Neural crest cell (in vitro differentiated cells): ENCODE results near the gene F2RL3. TPM values are rescaled to one million over a fixed set of nuclear protein-coding genes. Genes with fewer than 3 reads are reported as not detected.
A peak's percentile ranks its signal among the peaks of the same experiment; 100 is the strongest.

Experiments
- DNase-seq: peaks from one replicate; pipeline ENCODE4 v3.0.0; 2021; ENCODE audit warnings: low read depth, mixed read lengths, low spot score
- H3K27ac Mint-ChIP-seq: one replicate; pipeline ENCODE4 v1.8.0; 2021; ENCODE audit warnings: mild to moderate bottlenecking, mixed read lengths; ENCODE audit not compliant: unreplicated experiment
- H3K27me3 Mint-ChIP-seq: 2 replicates; pipeline ENCODE4 v1.8.0; 2021; ENCODE audit warnings: low read depth, mild to moderate bottlenecking, mixed read lengths
- H3K36me3 Mint-ChIP-seq: 2 replicates; pipeline ENCODE4 v1.8.0; 2021; ENCODE audit warnings: low read depth, mild to moderate bottlenecking, mixed read lengths
- H3K4me1 Mint-ChIP-seq: 2 replicates; pipeline ENCODE4 v1.8.0; 2021; ENCODE audit warnings: mixed read lengths
- H3K4me3 Mint-ChIP-seq: one replicate; pipeline ENCODE4 v1.8.0; 2021; ENCODE audit warnings: mild to moderate bottlenecking, mixed read lengths
- H3K9me3 Mint-ChIP-seq: 2 replicates; pipeline ENCODE4 v1.8.0; 2021; ENCODE audit warnings: mixed read lengths
- total RNA-seq: library from RNA; stranded (reverse); gene quantifications from 2 replicates; pipeline ENCODE4 v1.2.1, GENCODE V29; 2021
- TF ChIP-seq, protein P1 (sequence below): fragments of 200-600 bp; sonication (generic); conservative IDR thresholded peaks from 2 replicates; pipeline ENCODE4 v1.5.0; 2021; ENCODE audit warnings: antibody characterized with exemption, mild to moderate bottlenecking

Gene F2RL3
- total RNA-seq, 1 donor from 2014 or later = not detected

DNA sequence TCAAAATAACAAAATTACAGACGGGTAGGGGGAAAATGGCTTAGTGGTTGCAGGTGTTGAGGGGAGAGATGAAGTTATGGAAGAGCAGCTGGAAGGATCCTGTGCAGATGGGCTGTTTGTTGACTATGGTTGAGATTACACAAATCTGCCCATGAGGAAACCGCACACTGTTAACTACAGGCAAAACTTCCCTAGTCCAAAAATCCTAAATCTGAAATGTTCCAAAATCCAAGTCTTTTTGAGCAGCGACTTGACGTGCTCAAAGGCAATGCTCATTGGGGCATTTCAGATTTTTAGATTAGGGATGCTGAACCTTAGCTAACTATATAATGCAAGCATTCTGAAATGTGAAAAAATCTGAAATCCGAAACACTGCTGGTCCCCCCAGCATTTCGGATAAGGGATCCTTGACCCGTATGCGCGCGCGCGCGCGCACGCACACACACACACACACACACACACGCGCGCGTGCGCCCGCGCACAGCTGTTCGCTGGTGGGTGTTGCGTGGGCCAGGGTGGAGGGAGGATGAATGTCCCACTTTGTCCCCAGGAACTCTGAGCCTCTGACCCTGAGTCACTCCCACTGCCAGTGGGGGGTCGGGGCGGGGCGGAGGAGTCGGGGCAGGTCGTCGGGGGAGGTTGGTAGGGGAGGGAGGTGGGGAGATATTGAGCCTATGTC lies 6.8 kb downstream of the F2RL3 start:
- TF ChIP-seq, protein P1, sequence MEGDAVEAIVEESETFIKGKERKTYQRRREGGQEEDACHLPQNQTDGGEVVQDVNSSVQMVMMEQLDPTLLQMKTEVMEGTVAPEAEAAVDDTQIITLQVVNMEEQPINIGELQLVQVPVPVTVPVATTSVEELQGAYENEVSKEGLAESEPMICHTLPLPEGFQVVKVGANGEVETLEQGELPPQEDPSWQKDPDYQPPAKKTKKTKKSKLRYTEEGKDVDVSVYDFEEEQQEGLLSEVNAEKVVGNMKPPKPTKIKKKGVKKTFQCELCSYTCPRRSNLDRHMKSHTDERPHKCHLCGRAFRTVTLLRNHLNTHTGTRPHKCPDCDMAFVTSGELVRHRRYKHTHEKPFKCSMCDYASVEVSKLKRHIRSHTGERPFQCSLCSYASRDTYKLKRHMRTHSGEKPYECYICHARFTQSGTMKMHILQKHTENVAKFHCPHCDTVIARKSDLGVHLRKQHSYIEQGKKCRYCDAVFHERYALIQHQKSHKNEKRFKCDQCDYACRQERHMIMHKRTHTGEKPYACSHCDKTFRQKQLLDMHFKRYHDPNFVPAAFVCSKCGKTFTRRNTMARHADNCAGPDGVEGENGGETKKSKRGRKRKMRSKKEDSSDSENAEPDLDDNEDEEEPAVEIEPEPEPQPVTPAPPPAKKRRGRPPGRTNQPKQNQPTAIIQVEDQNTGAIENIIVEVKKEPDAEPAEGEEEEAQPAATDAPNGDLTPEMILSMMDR = no peak
- Mint-ChIP-seq H3K27me3 (peaks cover 35% of the 10 kb centered on the region), H3K4me1 (peaks cover 9% of the 10 kb centered on the region), H3K36me3 (no peaks in the 10 kb centered on the region), H3K4me3 (peak overlapping the region; percentile 71), H3K9me3 (no peaks in the 10 kb centered on the region), H3K27ac (no peak overlapping the region)
- DNase-seq = no peak

DNA sequence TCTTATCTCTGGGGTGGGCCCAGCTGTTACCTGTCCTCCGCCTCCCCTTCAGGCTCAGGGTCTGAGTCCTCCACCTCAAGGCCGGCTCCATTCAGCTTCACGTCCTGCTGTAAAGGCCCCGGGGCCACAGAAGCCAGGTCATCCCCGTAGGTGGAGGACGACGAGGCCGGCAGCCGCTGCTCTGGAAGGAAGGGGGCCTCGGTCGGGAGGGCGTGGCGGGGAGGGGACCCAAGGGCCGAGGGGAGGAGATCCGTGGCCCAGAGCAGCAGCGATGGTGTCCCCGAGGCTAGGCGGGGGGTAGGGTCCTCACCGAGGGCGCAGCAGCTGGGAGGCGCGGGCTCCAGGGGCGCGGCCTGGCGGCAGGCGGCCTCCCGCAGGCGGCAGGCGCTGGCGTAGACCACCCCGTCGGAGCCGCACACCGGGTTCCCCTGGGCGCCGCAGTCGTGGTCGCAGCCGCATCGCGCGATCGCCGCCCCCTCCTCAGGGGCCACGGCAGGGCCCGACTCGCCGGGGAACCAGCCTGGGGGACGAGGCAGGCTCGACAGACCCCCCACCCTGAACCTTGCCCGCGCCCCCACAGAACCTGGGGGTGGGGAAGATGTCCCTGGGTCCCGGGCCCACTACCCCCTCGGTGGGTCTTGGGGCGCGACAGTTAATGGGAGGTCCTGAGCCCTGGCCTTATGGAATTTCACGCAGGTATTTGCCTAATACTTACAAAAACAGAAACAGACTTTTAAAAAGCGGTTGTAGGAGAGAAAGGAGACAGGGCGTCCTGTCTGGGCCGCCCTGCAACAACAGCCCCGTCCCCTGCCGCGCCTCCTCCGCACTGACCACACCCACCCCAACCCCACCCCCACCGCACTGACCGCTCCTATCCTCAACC lies 7.6 kb downstream of the F2RL3 start:
- no peak overlapping the region for H3K27ac Mint-ChIP-seq
- TF ChIP-seq, protein P1 = no peak
- H3K27me3 Mint-ChIP-seq = peaks cover 35% of the 10 kb centered on the region
- H3K4me3 Mint-ChIP-seq = peak overlapping the region; percentile 77
- no peaks in the 10 kb centered on the region for H3K36me3 Mint-ChIP-seq
- peaks cover 9% of the 10 kb centered on the region for H3K4me1 Mint-ChIP-seq
- no peaks in the 10 kb centered on the region for H3K9me3 Mint-ChIP-seq
- peak; percentile 14 for DNase-seq

DNA sequence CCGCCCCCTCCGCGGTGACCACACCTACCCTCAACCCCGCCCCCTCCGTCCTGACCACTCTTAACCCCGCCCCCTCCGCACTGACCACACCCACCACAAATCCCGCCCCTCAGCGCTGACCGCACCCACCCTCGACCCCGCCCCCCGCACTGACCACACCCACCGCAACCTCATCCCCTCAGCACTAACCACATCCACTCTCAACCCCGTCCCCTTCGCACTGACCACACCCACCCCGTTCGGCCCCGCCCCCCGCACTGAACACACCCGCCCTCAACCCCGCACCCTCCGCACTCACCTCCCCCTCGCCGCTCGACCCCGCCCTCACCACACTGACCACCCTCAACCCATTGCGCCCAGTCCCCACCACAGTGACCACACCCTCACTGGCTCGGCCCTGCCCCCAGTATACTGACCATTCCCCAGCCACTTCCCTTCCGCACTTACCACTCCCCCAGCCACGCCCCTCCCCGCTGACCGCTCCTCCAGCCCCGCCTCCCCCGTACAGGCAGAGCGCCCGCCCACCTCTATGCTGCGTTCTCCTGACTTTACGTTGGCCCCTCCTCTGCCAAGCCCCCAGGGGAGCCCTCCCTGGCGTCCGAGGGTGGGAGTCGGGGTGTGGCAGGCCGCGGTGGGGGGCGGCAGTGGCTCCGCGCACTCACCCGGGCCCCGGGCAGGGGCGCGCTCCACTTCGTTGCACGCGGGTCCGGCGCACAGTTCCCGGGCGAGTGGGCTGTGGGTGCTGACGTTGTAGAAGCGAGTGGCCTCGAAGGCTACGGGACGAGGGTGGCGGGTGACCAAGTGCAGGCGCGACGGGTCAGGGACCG lies 8.4 kb downstream of the F2RL3 start:
- TF ChIP-seq, protein P1 = no peak
- peak overlapping the region; percentile 74 for H3K4me3 Mint-ChIP-seq
- peak; percentile 91 for DNase-seq
- H3K4me1 Mint-ChIP-seq = peaks cover 9% of the 10 kb centered on the region
- H3K27ac Mint-ChIP-seq = no peak overlapping the region
- H3K9me3 Mint-ChIP-seq = no peaks in the 10 kb centered on the region
- no peaks in the 10 kb centered on the region for H3K36me3 Mint-ChIP-seq
- H3K27me3 Mint-ChIP-seq = peaks cover 35% of the 10 kb centered on the region

DNA sequence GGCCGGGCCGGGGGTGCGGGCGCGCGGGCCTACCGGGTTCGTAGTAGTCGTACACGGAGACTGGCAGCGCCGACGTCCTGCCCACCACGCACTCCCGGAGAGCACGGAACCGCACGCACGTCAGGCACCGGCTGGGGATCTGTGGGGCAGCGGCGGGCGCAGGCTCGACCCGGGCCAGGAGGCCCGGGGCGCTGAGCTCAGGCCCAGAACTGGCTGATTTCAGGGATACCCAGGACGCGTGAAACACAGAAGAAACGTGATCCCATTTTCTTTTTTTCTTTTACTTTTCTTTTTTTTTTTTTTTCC lies 9.0 kb downstream of the F2RL3 start:
- no peak overlapping the region for H3K27ac Mint-ChIP-seq
- H3K4me3 Mint-ChIP-seq = peak overlapping the region; percentile 74
- H3K36me3 Mint-ChIP-seq = no peaks in the 10 kb centered on the region
- TF ChIP-seq, protein P1 = no peak
- H3K27me3 Mint-ChIP-seq = peaks cover 35% of the 10 kb centered on the region
- no peak for DNase-seq
- H3K9me3 Mint-ChIP-seq = no peaks in the 10 kb centered on the region
- peaks cover 9% of the 10 kb centered on the region for H3K4me1 Mint-ChIP-seq

DNA sequence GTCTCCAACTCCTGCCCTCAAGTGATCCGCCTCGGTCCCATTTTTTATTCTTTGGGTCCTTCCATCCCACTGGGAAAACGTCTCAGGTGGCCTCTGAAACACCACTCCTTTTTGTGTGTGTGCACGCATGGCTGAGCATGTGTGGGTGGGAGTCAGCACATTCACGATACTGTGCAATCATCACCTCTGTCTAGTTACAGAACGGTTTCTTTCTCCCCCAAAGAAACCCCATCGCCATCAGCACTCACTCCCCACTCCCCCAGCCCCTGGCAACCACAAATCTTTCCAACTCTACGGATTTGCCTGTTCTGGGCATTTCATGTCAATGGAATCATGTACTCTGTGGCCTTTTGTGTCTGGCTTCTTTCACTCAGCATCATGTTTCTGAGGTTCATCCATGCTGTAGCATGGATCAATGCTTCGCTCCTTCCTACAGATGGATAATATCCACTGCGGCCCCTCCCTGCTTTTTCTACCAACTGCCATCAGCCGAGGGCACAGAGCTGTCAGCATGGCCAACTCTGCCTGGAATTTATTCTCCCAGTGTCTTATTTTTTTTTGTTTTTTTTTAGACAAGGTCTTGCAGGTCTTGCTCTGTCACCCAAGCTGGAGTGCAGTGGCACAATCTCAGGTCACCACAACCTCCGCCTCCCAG lies 9.7 kb downstream of the F2RL3 start:
- TF ChIP-seq, protein P1 = no peak
- H3K27ac Mint-ChIP-seq = no peak overlapping the region
- DNase-seq = no peak
- H3K4me3 Mint-ChIP-seq = peak overlapping the region; percentile 74
- no peaks in the 10 kb centered on the region for H3K9me3 Mint-ChIP-seq
- peaks cover 35% of the 10 kb centered on the region for H3K27me3 Mint-ChIP-seq
- peaks cover 9% of the 10 kb centered on the region for H3K4me1 Mint-ChIP-seq
- H3K36me3 Mint-ChIP-seq = no peaks in the 10 kb centered on the region
